HG02623 (cell line): Measurements from ENCODE around the gene NDUFS2.

ENCODE experiments used
- ATAC-seq: cut with Tn5 transposase; IDR thresholded peaks from one replicate; pipeline ENCODE4 v1.9.1; 2021; ENCODE audit warnings: moderate library complexity; ENCODE audit not compliant: unreplicated experiment

The NDUFS2 gene

GRCh38 chr1:161172349-161172748 lies 29.8 kb upstream of the NDUFS2 start:
- ATAC-seq, result no peak

- ATAC-seq, result no peak
These were observed 29.3 kb upstream of the NDUFS2 start for GRCh38 chr1:161172776-161173376.

GRCh38 chr1:161173711-161174110 lies 28.5 kb upstream of the NDUFS2 start:
- ATAC-seq, result no peak

- no peak for ATAC-seq
These were observed 27.3 kb upstream of the NDUFS2 start for GRCh38 chr1:161174911-161175310.

GRCh38 chr1:161175771-161176453 lies 26.3 kb upstream of the NDUFS2 start:
- no peak for ATAC-seq

- no peak for ATAC-seq
These were observed 25.6 kb upstream of the NDUFS2 start for GRCh38 chr1:161176468-161177111.

- ATAC-seq, result peak; percentile 71
These were observed 24.8 kb upstream of the NDUFS2 start, which contains the start of gene B4GALT3 for GRCh38 chr1:161177112-161177935. B4GALT3 (minus strand) TSS chr1:161177507; CDS start chr1:161176060, 1,447 bp downstream.

GRCh38 chr1:161177936-161178244 lies 24.3 kb upstream of the NDUFS2 start:
- no peak for ATAC-seq

GRCh38 chr1:161179698-161180097 lies 22.5 kb upstream of the NDUFS2 start:
- ATAC-seq, result no peak

GRCh38 chr1:161180639-161181038 lies 21.5 kb upstream of the NDUFS2 start:
- ATAC-seq, result no peak

GRCh38 chr1:161182214-161182613 lies 20.0 kb upstream of the NDUFS2 start:
- ATAC-seq, result peak; percentile 27

GRCh38 chr1:161185282-161185682 lies 16.9 kb upstream of the NDUFS2 start:
- ATAC-seq, result peak; percentile 44

- ATAC-seq, result no peak
These were observed 16.3 kb upstream of the NDUFS2 start for GRCh38 chr1:161185732-161186311.

GRCh38 chr1:161187311-161187710 lies 14.9 kb upstream of the NDUFS2 start:
- ATAC-seq, result no peak

- no peak for ATAC-seq
These were observed 13.8 kb upstream of the NDUFS2 start for GRCh38 chr1:161188381-161188780.

GRCh38 chr1:161189036-161189435 lies 13.1 kb upstream of the NDUFS2 start:
- no peak for ATAC-seq

GRCh38 chr1:161190962-161191521 lies 11.1 kb upstream of the NDUFS2 start:
- no peak for ATAC-seq

- no peak for ATAC-seq
These were observed 10.2 kb upstream of the NDUFS2 start for GRCh38 chr1:161191971-161192370.

- no peak for ATAC-seq
These were observed 9.4 kb upstream of the NDUFS2 start for GRCh38 chr1:161192476-161193465.
